DOHH2 (cell line): ENCODE measurements around the gene IRF2BPL.

Experiments
- CTCF ChIP-seq: fragments of 200-600 bp; sonication (generic); IDR thresholded peaks from one replicate; pipeline ENCODE4 v1.5.1; 2014; ENCODE audit warnings: antibody characterized with exemption, mild to moderate bottlenecking, low read depth, low read length; ENCODE audit not compliant: poor library complexity, severe bottlenecking
- EZH2phosphoT487 ChIP-seq: fragments of 200-600 bp; sonication (generic); IDR thresholded peaks from 2 replicates; pipeline ENCODE4 v1.6.1; 2017; ENCODE audit warnings: borderline replicate concordance, mild to moderate bottlenecking, antibody characterized with exemption, low read length, moderate library complexity, mixed read lengths

- no peak for TF ChIP-seq CTCF
- TF ChIP-seq EZH2phosphoT487, result no peak
These were observed 43.5 kb upstream of the IRF2BPL start for GRCh38 chr14:77071938-77072388.
